PFSK-1 (cell line): ENCODE results near the gene RIPOR2.

Source experiments
- FOXP2 ChIP-seq: optimal IDR thresholded peaks from 2 replicates; pipeline ENCODE3; 2011; ENCODE audit warnings: borderline replicate concordance, control low read depth, inconsistent platforms; ENCODE audit not compliant: insufficient read depth; ENCODE audit errors: extremely low read length, extremely low read depth
- POLR2AphosphoS5 ChIP-seq: IDR thresholded peaks from 2 replicates; pipeline ENCODE4 v1.6.1; 2012; ENCODE audit warnings: low read depth, mild to moderate bottlenecking, control low read depth, low read length, moderate library complexity
- SIN3A ChIP-seq: IDR thresholded peaks from 2 replicates; pipeline ENCODE4 v1.6.1; 2012; ENCODE audit warnings: mild to moderate bottlenecking, low read length, moderate library complexity, borderline replicate concordance; ENCODE audit not compliant: insufficient read depth
- TAF1 ChIP-seq: IDR thresholded peaks from 2 replicates; pipeline ENCODE4 v1.6.1; 2012; ENCODE audit warnings: low read length, control low read depth, borderline replicate concordance; ENCODE audit not compliant: insufficient read depth
- TF ChIP-seq, protein P1 (sequence below), 2 experiments: IDR thresholded peaks; 2 replicates each; pipeline versions ENCODE4 v1.6.1 to v1.8.0; 2011 to 2012; ENCODE audit warnings: low read depth in 2 of 2, low read length in 2 of 2, control low read depth in 1 of 2, inconsistent platforms in 1 of 2, mild to moderate bottlenecking in 1 of 2, moderate library complexity in 1 of 2; ENCODE audit not compliant: insufficient read depth in 1 of 2

DNA sequence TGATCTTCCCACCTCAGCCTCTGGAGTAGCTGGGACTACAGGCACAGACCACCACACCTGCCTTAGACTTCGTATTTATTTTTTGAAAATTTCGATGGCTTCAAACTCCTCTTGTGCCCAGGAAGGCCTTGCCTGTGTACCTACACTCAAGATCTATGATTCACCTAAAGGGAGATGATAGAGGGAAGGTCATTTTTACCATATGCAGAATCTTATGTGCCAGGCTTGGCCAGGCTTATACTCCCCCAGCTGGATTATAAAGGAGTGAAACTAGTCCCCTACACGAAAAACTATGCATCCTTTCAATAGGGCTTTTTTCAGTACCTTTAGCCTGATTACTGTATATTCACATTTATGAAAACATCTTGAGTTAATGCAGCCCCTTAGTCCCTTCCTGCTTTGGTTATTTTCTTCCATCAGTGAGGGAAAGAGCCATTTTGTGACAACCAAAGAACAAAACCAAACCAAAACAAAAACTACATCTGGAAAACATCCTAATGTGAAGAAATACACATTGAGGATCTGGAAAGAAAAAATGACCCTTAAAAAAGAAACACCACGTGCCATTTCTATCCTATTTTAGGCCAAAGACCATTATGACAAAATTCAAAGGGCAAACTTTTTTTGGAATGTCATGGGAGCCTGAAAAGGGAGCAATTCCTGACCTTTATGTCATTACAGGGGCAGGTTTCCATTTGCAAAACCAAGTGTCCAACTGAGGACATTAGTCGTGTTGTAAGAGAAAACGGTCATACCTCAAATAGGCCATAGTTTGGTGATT, 34.7 kb downstream of the RIPOR2 start:
- TF ChIP-seq POLR2AphosphoS5: no peak
- TF ChIP-seq, protein P1, sequence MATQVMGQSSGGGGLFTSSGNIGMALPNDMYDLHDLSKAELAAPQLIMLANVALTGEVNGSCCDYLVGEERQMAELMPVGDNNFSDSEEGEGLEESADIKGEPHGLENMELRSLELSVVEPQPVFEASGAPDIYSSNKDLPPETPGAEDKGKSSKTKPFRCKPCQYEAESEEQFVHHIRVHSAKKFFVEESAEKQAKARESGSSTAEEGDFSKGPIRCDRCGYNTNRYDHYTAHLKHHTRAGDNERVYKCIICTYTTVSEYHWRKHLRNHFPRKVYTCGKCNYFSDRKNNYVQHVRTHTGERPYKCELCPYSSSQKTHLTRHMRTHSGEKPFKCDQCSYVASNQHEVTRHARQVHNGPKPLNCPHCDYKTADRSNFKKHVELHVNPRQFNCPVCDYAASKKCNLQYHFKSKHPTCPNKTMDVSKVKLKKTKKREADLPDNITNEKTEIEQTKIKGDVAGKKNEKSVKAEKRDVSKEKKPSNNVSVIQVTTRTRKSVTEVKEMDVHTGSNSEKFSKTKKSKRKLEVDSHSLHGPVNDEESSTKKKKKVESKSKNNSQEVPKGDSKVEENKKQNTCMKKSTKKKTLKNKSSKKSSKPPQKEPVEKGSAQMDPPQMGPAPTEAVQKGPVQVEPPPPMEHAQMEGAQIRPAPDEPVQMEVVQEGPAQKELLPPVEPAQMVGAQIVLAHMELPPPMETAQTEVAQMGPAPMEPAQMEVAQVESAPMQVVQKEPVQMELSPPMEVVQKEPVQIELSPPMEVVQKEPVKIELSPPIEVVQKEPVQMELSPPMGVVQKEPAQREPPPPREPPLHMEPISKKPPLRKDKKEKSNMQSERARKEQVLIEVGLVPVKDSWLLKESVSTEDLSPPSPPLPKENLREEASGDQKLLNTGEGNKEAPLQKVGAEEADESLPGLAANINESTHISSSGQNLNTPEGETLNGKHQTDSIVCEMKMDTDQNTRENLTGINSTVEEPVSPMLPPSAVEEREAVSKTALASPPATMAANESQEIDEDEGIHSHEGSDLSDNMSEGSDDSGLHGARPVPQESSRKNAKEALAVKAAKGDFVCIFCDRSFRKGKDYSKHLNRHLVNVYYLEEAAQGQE (IDR thresholded peaks at IDR 0.05; ENCODE audit: insufficient read depth in 1 of 2, low read depth in 2 of 2, low read length in 2 of 2): no peak
- TF ChIP-seq TAF1: no peak
- TF ChIP-seq FOXP2: no peak
- no peak for TF ChIP-seq SIN3A
